Measurements from ENCODE around the gene CDC7. TPM values are rescaled to one million over a fixed set of nuclear protein-coding genes. Genes with fewer than 3 reads are reported as not detected.

The CDC7 gene
- total RNA-seq, 2 donors from 2014 or later: 3.5 to 10.3 TPM

GRCh38 chr1:91557826-91558225 lies 57.2 kb downstream of the CDC7 start:
- no peaks in the 10 kb centered on the region for H3K9me3 ChIP-seq
- no peaks in the 10 kb centered on the region for H3K4me1 ChIP-seq
- no peaks in the 10 kb centered on the region for H3K36me3 ChIP-seq
- TF ChIP-seq CTCF (IDR thresholded peaks at IDR 0.05): no peak
- H3K27me3 ChIP-seq: no peaks in the 10 kb centered on the region
- no peak overlapping the region for H3K4me3 ChIP-seq
- H3K27ac ChIP-seq: no peak overlapping the region
- intact Hi-C loops (cut with DNase I): no loop called here
- H3K9ac ChIP-seq (ENCODE audit: low read depth in 2 of 2, low read length in 2 of 2): no peak overlapping the region
- no peak for DNase-seq

DNA sequence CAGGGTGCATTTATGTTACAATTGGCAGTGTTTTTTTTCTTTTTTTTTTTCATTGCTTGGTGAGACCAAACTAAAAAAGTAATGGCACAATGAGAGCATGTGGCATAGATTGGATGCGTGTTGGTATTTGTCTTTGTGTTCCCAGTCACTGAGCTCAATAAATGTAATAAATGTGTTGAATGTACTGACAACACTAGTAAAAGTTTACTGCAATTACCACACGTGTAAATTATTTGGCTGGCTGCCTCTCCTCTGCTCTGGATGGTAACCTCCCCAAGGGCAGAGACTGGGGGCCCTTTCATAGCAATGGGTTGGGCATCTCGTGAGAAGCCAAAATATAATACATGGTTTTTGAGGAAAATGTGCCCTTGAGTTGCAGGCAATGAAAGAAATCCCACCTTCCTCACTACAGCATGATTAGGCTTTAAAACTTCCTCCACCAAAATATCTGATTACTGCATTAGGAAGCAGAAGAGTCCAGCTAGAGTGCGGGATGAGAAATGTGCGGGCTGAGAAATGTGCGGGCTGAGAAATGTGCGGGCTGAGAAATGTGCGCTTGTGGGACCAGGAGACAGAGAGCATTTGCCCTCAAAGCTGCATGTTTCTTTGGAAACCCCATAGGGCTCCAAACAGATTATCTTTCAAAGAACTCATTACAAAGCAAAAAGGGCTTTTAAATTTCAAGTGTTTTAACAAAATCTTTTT lies 58.5 kb downstream of the CDC7 start:
- H3K36me3 ChIP-seq: no peaks in the 10 kb centered on the region
- H3K4me3 ChIP-seq: no peak overlapping the region
- no peaks in the 10 kb centered on the region for H3K9me3 ChIP-seq
- H3K27me3 ChIP-seq: no peaks in the 10 kb centered on the region
- no peaks in the 10 kb centered on the region for H3K4me1 ChIP-seq
- no peak overlapping the region for H3K9ac ChIP-seq (ENCODE audit: low read depth in 2 of 2, low read length in 2 of 2)
- TF ChIP-seq CTCF (IDR thresholded peaks at IDR 0.05): no peak
- intact Hi-C loops (cut with DNase I): no loop called here
- no peak for DNase-seq
- H3K27ac ChIP-seq: no peak overlapping the region

GRCh38 chr1:91559838-91560565 lies 59.4 kb downstream of the CDC7 start:
- no peak for DNase-seq
- Histone ChIP-seq H3K4me3 (no peak overlapping the region), H3K36me3 (no peaks in the 10 kb centered on the region), H3K9ac (ENCODE audit: low read depth in 2 of 2, low read length in 2 of 2) (no peak overlapping the region), H3K27me3 (no peaks in the 10 kb centered on the region), H3K4me1 (no peaks in the 10 kb centered on the region), H3K27ac (no peak overlapping the region), H3K9me3 (no peaks in the 10 kb centered on the region)
- TF ChIP-seq CTCF (IDR thresholded peaks at IDR 0.05): no peak
- intact Hi-C loops (cut with DNase I): no loop called here

DNA sequence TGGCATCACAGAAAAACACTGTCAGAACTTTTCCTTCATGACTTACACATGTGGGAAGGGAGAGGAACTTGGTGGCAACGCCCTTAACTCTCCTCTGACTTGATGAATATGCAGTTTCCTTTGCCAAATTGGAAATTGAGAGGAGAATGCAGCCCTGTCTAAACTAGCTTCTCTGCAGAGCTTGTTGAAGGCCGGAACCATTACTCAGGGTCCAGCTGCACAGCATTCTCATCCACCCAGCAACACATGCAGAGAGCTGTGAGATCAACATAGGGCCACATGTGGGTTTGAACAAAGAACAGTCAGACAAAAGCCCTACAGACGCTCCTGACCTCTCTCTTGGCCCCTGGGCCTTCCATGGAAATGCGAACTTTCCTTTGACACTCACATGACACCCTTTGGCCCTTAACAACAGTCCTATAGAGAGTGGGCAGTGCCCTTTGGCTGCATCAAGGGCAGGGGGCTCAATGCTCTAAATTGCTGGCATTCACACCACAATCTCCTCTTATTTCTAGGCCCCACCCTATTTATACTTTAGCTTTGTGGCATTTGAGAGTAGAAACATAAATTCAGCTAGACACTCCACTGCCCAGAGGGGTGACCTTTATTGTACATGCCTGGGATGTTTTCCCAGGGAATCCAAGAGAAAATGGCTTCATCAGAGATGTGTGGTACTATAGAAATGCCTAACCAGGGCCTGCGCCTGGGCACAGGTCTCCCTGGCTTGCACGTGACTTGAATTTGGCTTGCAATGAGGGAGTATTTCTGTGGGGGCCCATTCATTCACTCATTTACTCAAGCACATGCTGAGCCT lies 64.4 kb downstream of the CDC7 start:
- Histone ChIP-seq H3K27ac (no peak overlapping the region), H3K4me3 (no peak overlapping the region), H3K27me3 (no peaks in the 10 kb centered on the region), H3K36me3 (no peaks in the 10 kb centered on the region), H3K9me3 (no peaks in the 10 kb centered on the region), H3K4me1 (no peaks in the 10 kb centered on the region), H3K9ac (ENCODE audit: low read depth in 2 of 2, low read length in 2 of 2) (no peak overlapping the region)
- intact Hi-C loops (cut with DNase I): no loop called here
- no peak for DNase-seq
- no peak for TF ChIP-seq CTCF (IDR thresholded peaks at IDR 0.05)

GRCh38 chr1:91567583-91567982 lies 66.9 kb downstream of the CDC7 start:
- no peak overlapping the region for H3K9ac ChIP-seq (ENCODE audit: low read depth in 2 of 2, low read length in 2 of 2)
- DNase-seq: no peak
- intact Hi-C loops (cut with DNase I): no loop called here
- H3K36me3 ChIP-seq: no peaks in the 10 kb centered on the region
- no peaks in the 10 kb centered on the region for H3K9me3 ChIP-seq
- no peak for TF ChIP-seq CTCF (IDR thresholded peaks at IDR 0.05)
- no peaks in the 10 kb centered on the region for H3K27me3 ChIP-seq
- H3K4me1 ChIP-seq: no peaks in the 10 kb centered on the region
- no peak overlapping the region for H3K27ac ChIP-seq
- H3K4me3 ChIP-seq: no peak overlapping the region
